Gastrocnemius medialis (tissue), 4 donors: ENCODE measurements around the gene COX10.

Source experiments
- POLR2A ChIP-seq, 2 donors: fragments of 450-650 bp; IDR thresholded peaks; one replicate each; pipeline ENCODE4 v1.6.1; 2017; ENCODE audit warnings: antibody characterized with exemption in 2 of 2, mild to moderate bottlenecking in 2 of 2, moderate library complexity in 2 of 2
- TF ChIP-seq, protein P1 (sequence below), 5 experiments: fragments of 450-650 bp in 3 of 5; fragments of 200-600 bp in 2 of 5; sonication (generic) in 2 of 5; IDR thresholded peaks in 4 of 5; conservative IDR thresholded peaks in 1 of 5; 1 replicate in 4 of 5; 2 replicates in 1 of 5; pipeline ENCODE4 v1.5.1; 2016 to 2019; ENCODE audit warnings: antibody characterized with exemption in 5 of 5, mild to moderate bottlenecking in 3 of 5, moderate library complexity in 3 of 5

DNA sequence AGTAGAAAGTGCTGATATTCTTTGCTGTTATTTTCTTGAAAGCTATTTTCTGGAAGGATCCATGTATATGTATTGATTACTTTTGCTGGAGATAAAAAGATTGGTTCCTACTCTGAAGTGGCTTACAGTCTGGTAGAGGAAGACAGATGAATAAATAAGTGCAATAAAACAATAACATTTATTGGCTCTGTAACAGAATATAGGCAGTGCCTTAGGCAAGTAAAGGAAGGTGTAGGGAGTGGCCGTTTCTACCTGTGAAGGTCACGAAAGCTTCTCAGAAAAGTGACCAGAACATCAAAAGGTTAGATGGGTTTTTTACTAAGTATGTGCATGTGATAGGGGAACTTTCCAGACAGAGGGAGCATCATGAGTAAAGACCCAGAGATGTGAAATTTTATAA is 43.1 kb downstream of the COX10 start:
- TF ChIP-seq, protein P1, sequence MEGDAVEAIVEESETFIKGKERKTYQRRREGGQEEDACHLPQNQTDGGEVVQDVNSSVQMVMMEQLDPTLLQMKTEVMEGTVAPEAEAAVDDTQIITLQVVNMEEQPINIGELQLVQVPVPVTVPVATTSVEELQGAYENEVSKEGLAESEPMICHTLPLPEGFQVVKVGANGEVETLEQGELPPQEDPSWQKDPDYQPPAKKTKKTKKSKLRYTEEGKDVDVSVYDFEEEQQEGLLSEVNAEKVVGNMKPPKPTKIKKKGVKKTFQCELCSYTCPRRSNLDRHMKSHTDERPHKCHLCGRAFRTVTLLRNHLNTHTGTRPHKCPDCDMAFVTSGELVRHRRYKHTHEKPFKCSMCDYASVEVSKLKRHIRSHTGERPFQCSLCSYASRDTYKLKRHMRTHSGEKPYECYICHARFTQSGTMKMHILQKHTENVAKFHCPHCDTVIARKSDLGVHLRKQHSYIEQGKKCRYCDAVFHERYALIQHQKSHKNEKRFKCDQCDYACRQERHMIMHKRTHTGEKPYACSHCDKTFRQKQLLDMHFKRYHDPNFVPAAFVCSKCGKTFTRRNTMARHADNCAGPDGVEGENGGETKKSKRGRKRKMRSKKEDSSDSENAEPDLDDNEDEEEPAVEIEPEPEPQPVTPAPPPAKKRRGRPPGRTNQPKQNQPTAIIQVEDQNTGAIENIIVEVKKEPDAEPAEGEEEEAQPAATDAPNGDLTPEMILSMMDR (IDR thresholded peaks at IDR 0.05 in 4 of 5, conservative IDR thresholded peaks at IDR 0.05 in 1 of 5) = no peak
- TF ChIP-seq POLR2A (IDR thresholded peaks at IDR 0.05) = no peak
